Adrenal gland (tissue), 12 donors: ENCODE data around the gene CCNY. TPM values are rescaled to one million over a fixed set of nuclear protein-coding genes. Genes with fewer than 3 reads are reported as not detected.
A peak's percentile ranks its signal among the peaks of the same experiment; 100 is the strongest.
"Not testable (repeated sequence)": the region's sequence is repeated elsewhere in the genome, so short reads cannot be mapped to it uniquely, and the experiment has no call there.

ENCODE experiments used
- DNase-seq, 7 donors: peaks; one replicate each; pipeline ENCODE4 v3.0.0-alpha.2; 2019 to 2020
- H3K27ac ChIP-seq, 5 donors: fragments of 200-600 bp; sonication (generic) in 4 of 5; 1 replicate in 3 of 5; 2 replicates in 2 of 5; pipeline versions ENCODE4 v1.5.1 to v1.8.0; 2016 to 2020; ENCODE audit warnings: mild to moderate bottlenecking in 1 of 5
- H3K27me3 ChIP-seq: fragments of 200-600 bp; 2 replicates; pipeline ENCODE4 v1.8.0; 2021
- H3K36me3 ChIP-seq, 2 donors: fragments of 200-600 bp; replicated peaks in 1 of 2; 1 replicate in 1 of 2; 2 replicates in 1 of 2; pipeline versions ENCODE4 v1.5.1 to v1.8.0; 2018 to 2022
- H3K4me1 ChIP-seq, 2 donors: fragments of 200-600 bp; replicated peaks in 1 of 2; 1 replicate in 1 of 2; 2 replicates in 1 of 2; pipeline versions ENCODE4 v1.5.1 to v1.8.0; 2018 to 2021
- H3K4me3 ChIP-seq, 4 donors: fragments of 200-600 bp; sonication (generic) in 3 of 4; one replicate each; pipeline ENCODE4 v1.5.1; 2016 to 2018
- H3K9me3 ChIP-seq, 3 donors: fragments of 200-600 bp; sonication (generic) in 1 of 3; replicated peaks in 1 of 3; 1 replicate in 2 of 3; 2 replicates in 1 of 3; pipeline versions ENCODE4 v1.5.1 to v1.8.0; 2016 to 2021
- POLR2A ChIP-seq, 2 donors: fragments of 450-650 bp; IDR thresholded peaks; one replicate each; pipeline ENCODE4 v1.6.1; 2017; ENCODE audit warnings: antibody characterized with exemption in 2 of 2, mild to moderate bottlenecking in 2 of 2, moderate library complexity in 1 of 2
- WGBS, 4 donors: extraction: QIAGEN DNeasy Blood & Tissue Kit in 2 of 4; methylation state at CpG; one replicate each; pipeline versions ENCODE4 v1.1.5 to v1.1.7; 2013 to 2017; 5-methylcytosine and 5-hydroxymethylcytosine counted together
- intact Hi-C, 2 donors: fragments of 100-400 bp; cut with DNase I; formaldehyde crosslinking; loops; one replicate each; pipeline versions ENCODE4 v1.14.1 to v1.15.0; 2022 to 2023
- polyA plus RNA-seq, 3 donors: library from polyadenylated mRNA; stranded (reverse); fragments of 200-250 nt in 2 of 3; fragments of 350-450 nt in 1 of 3; fragmentation: Illumina TruSeq in 1 of 3; extraction: RNeasy Lipid Tissue Mini Kit (QIAGEN cat#74804) in 1 of 3; gene quantifications; one replicate each; pipeline ENCODE4 v1.2.3, GENCODE V29; 2013 to 2014
- total RNA-seq, 9 donors: library from RNA; depleted of rRNA in 4 of 9; stranded (reverse); fragments of >200 nt in 4 of 9; fragments of 120-200 nt in 1 of 9; fragmentation: NEBNext Ultra II Directional in 1 of 9; extraction: Animal tissue kit (Norgen Biotek cat#: 25700) in 1 of 9; gene quantifications; one replicate each; pipeline versions ENCODE4 v1.1.0 to v1.2.4, GENCODE V29; 2013 to 2023
- TF ChIP-seq, protein P1 (sequence below), 6 experiments: fragments of 450-650 bp in 4 of 6; fragments of 200-600 bp in 2 of 6; sonication (generic) in 1 of 6; IDR thresholded peaks; 1 replicate in 5 of 6; 2 replicates in 1 of 6; pipeline versions ENCODE4 v1.5.1 to v1.8.0; 2016 to 2021; ENCODE audit warnings: antibody characterized with exemption in 6 of 6, mild to moderate bottlenecking in 2 of 6, moderate library complexity in 1 of 6
- donor health status: healthy with polysubstance abuse.
- donor health status: Bipolar disorder and iron deficiency.
- donor health status: DM: yes; HTN: yes; CAD: no.
- donor health status: DM: no; HTN: no; CAD: no.
- donor health status: DM: no; HTN: no; CAD: no.
- donor health status: DM: yes; HTN: yes; CAD: no.

CCNY gene
- total and polyA plus RNA-seq, 12 donors: 18.3 to 87.0 (median 45.2) TPM

DNA sequence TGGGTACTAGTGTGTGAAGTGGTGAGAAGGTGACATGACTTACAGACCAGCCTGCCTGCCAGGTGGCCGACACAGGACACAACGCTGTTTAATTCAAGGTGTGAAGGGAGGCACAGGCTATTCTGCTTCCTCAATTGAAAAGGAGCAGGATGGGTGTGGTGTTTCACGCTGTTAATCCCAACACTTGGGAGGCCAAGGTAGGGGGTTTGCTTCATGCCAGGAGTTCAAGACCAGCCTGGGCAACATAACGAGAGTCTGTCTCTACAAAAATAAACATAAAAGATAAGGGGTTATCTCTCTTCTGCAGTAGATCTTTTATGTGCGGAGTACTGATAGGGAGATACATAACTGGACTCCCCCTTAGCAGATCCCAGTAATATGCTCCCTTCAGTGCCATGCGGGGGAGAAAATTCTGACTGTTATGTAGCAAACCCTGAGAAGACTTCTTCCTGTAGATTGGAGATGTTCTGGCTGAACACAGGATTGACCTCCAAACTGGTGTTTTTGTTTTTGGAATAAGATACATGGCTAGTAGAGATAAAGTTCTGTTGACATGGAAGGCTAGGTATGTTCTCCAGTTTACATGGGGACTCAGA is 63.2 kb downstream of the CCNY start:
- Histone ChIP-seq H3K27me3 (no peaks in the 10 kb centered on the region), H3K4me3 (no peak overlapping the region), H3K4me1 (peaks cover 0 to 23% of the 10 kb centered on the region in 2 donors), H3K9me3 (no peaks in the 10 kb centered on the region), H3K36me3 (no peaks in the 10 kb centered on the region), H3K27ac (no peak overlapping the region)
- intact Hi-C loops: no loop called here
- no peak for DNase-seq
- TF ChIP-seq, protein P1, sequence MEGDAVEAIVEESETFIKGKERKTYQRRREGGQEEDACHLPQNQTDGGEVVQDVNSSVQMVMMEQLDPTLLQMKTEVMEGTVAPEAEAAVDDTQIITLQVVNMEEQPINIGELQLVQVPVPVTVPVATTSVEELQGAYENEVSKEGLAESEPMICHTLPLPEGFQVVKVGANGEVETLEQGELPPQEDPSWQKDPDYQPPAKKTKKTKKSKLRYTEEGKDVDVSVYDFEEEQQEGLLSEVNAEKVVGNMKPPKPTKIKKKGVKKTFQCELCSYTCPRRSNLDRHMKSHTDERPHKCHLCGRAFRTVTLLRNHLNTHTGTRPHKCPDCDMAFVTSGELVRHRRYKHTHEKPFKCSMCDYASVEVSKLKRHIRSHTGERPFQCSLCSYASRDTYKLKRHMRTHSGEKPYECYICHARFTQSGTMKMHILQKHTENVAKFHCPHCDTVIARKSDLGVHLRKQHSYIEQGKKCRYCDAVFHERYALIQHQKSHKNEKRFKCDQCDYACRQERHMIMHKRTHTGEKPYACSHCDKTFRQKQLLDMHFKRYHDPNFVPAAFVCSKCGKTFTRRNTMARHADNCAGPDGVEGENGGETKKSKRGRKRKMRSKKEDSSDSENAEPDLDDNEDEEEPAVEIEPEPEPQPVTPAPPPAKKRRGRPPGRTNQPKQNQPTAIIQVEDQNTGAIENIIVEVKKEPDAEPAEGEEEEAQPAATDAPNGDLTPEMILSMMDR (IDR thresholded peaks at IDR 0.05): no peak
- TF ChIP-seq POLR2A (IDR thresholded peaks at IDR 0.05): no peak
- 77 to 87% (median 82%) methylated on average over 6 of the region's 6 CpGs for WGBS, 4 donors

- Histone ChIP-seq H3K27me3 (no peaks in the 10 kb centered on the region), H3K9me3 (no peaks in the 10 kb centered on the region), H3K36me3 (no peaks in the 10 kb centered on the region), H3K4me3 (no peak overlapping the region), H3K4me1 (peaks cover 0 to 18% of the 10 kb centered on the region in 2 donors), H3K27ac (no peak overlapping the region)
- DNase-seq: no peak
- intact Hi-C loops: no loop called here
- 79 to 85% (median 83%) methylated on average over 8 of the region's 8 CpGs for WGBS, 4 donors
- TF ChIP-seq POLR2A (IDR thresholded peaks at IDR 0.05): no peak
- TF ChIP-seq, protein P1 (IDR thresholded peaks at IDR 0.05): no peak
Observed at GRCh38 chr10:35400595-35401268, 64.4 kb downstream of the CCNY start.

DNA sequence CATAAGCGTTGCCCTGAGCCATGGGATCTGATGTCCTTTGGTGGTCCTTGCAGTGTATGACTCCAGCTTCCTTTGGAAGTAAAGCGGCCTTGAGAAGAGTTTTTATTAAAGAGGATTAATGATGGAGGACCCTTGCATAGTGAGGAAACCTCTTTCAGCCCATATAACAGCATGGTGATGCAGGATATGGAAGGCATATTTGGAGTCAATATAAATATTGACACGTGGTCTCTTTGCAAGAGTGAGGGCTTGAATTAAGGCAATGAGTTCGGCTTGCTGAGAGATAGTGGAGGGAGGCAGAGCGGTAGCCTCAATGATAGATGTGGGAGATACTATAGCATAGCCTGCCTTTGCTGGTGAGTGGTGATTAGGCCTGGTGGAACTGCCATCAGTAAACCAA is 67.2 kb downstream of the CCNY start:
- WGBS, 4 donors: 93 to 98% (median 97%) methylated on average over 5 of the region's 5 CpGs
- DNase-seq, H3K27me3 ChIP-seq, H3K4me3 ChIP-seq, H3K36me3 ChIP-seq, H3K9me3 ChIP-seq, intact Hi-C loops, H3K27ac ChIP-seq: not testable (repeated sequence)
- H3K4me1 ChIP-seq: peaks cover 0 to 18% of the 10 kb centered on the region in 2 donors

DNA sequence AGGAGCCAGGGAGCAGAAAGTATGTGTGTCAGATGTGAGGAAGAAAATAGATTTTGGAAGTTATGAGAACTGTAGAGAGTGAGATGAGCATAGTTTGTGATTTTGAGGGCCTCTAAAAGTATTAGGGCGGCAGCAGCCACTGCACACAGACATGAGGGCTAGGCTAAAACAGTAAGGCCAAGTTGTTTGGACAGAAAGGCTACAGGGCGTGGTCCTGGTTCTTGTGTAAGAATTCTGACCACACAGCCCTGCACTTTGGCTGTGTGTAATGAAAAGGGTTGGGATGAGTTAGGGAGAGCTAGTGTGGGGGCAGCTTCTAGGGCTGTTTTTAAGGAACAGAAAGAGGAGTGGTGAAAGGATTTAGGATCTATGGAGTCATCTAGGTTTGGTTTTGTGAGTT is 67.8 kb downstream of the CCNY start:
- H3K9me3 ChIP-seq, H3K4me3 ChIP-seq, DNase-seq, H3K27me3 ChIP-seq, H3K36me3 ChIP-seq, intact Hi-C loops, H3K27ac ChIP-seq: not testable (repeated sequence)
- H3K4me1 ChIP-seq: peaks cover 2 to 23% of the 10 kb centered on the region in 2 donors
- WGBS, 4 donors: 78 to 89% (median 81%) methylated on average over 2 of the region's 2 CpGs

- 77 to 100% (median 87%) methylated on average over 1 to 5 of the region's 5 CpGs for WGBS, 4 donors
- H3K27ac ChIP-seq, DNase-seq, H3K4me3 ChIP-seq, H3K9me3 ChIP-seq, H3K27me3 ChIP-seq, H3K36me3 ChIP-seq, intact Hi-C loops: not testable (repeated sequence)
- H3K4me1 ChIP-seq: peaks cover 4 to 25% of the 10 kb centered on the region in 2 donors
Observed at GRCh38 chr10:35406003-35406630, 69.8 kb downstream of the CCNY start.

GRCh38 chr10:35407696-35408095 is 71.4 kb downstream of the CCNY start:
- H3K36me3 ChIP-seq, H3K27me3 ChIP-seq, H3K27ac ChIP-seq, H3K4me3 ChIP-seq, H3K9me3 ChIP-seq, intact Hi-C loops: not testable (repeated sequence)
- WGBS, 4 donors: 94 to 97% (median 96%) methylated on average over 12 of the region's 12 CpGs
- peaks cover 4 to 25% of the 10 kb centered on the region in 2 donors for H3K4me1 ChIP-seq
- DNase-seq: peak in 1 of 7 donors; percentile 15
